GM21529 (cell line): ENCODE measurements around the gene GLRB.
"Not testable (repeated sequence)": the region's sequence is repeated elsewhere in the genome, so short reads cannot be mapped to it uniquely, and the experiment has no call there.

Experiments used
- ATAC-seq: cut with Tn5 transposase; IDR thresholded peaks from one replicate; pipeline ENCODE4 v1.9.1; 2021; ENCODE audit not compliant: unreplicated experiment

Gene GLRB

DNA sequence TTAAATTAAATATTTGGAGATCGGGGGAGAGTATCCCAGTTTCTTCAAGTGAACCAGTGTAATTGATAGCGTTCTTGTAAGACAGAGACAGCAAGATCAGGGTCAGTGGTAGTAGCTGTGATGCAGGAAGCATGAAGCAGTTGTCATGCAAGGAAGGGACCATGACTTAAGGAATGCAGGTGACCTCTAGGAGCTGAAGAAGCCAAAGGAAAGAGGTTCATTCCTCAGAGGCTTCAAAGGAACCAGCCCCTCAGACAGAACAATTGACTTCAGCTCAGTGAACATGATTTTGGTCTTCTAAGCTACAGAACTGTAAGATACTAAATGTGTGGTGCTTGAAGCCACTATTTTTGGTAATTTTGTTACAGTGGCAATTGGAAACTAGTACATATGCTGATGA is 51.6 kb downstream of the GLRB start:
- ATAC-seq = no peak

DNA sequence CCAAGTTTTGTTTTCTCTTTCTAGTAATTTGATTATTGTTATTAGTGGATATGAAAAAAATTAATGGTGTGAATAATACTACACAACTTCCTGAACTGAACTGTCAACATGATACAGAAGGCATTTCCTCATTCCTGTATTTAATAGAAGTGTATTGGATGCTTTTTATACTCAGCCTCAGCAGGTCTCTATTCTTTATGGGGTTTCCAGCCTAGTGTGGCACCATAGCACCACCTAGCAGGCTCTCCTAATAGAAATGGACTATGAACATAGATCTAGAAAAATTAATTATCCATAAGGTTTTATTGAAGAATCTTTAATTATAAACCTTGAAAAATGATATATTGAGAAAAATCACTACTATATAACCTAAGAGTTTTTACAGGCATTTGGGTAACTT is 52.4 kb downstream of the GLRB start:
- ATAC-seq = no peak

DNA sequence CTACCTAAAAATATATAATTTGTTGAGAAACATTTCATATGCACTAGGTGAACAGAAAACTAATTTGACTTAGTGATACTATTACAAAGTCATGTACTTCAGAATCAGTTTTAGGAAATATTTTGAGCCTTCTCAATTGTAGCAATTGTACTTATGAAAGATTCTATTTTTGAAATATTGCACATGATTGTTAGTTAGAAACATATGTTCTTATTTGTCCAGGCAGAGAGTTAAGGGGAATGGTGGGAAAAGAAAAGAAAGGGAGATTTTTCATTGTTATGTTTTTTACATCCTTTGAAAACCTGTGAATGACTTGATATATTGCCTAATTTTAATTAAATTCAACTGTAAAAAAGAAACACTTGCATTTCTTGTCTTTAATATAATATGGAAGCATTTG is 66.0 kb downstream of the GLRB start:
- ATAC-seq = no peak

DNA sequence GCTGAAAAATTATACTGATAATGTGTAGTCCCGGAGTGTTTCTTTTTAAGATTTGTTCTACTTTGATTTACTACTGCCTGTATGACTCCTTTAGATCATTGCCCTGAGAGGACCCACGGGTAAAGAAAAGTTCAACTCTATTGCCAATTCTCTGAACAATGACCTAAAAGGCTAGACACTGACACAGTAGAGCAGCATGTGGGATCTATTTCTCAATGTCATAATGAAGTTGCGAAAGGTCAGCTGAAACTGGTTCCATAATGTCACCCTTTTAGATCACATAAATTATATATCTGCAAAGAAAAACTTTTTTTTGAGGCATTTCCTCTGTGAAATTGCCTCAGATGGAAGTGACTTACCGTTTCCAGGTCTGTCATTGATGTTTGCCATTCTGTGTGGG is 67.4 kb downstream of the GLRB start:
- ATAC-seq = no peak

DNA sequence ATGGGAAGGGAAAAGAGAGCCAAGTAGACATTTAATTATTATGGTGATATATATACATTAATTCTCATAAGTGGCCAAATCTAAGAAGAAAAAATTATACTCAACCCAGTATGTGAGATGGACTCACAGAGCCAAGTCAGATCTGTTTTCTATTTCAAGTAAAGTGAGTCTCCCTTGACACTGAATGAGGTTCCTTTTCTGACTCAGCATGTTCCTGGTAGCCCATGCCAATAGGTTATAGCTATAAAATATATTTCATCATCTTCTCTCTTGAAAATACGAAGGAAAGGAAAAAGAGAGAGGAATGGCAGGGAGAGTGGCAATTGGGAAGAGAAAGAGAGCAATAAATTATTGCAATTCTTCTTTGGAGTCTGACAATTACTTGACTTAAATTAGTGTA is 75.8 kb downstream of the GLRB start:
- no peak for ATAC-seq

DNA sequence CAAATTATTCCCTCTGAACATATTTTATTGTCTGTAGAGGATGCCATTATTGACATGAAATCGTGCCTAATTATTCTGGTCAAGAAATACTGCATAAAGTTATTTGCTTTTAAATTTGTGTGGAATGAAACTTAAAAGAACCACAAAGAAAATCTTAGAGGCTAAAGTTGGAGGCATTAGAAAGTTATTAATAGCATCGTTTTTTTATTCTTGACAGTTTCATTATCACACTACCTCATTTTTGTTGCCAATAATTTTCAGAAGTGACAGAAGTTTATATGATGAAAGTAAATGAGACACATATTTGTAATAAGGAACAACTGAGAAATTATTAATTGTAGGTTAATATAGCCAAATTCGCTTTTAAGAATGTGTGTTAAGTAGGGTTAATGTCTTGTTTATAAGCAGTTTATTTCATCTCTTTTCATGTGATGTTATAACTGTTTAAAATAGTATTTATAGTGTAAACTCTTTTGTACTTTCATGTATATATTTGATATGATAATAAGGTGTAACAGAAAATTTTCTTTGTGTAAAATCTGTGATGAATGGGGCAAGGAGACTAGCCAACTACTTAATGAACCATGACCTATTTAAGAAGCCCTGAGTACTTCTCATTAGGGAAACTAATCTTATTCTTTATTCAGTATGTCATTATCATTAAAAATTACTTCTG is 90.1 kb downstream of the GLRB start:
- no peak for ATAC-seq

DNA sequence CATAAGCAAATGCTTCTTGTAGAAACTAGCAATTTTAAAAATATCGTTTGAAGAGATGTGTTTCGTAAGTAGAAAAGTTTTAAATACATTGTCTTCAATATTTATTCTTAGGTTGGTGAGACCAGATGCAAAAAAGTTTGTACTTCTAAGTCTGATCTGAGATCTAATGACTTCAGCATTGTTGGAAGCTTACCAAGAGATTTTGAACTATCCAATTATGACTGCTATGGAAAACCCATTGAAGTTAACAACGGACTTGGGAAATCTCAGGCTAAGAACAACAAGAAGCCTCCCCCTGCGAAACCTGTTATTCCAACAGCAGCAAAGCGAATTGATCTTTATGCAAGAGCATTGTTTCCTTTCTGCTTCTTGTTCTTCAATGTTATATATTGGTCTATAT is 94.4 kb downstream of the GLRB start:
- no peak for ATAC-seq

DNA sequence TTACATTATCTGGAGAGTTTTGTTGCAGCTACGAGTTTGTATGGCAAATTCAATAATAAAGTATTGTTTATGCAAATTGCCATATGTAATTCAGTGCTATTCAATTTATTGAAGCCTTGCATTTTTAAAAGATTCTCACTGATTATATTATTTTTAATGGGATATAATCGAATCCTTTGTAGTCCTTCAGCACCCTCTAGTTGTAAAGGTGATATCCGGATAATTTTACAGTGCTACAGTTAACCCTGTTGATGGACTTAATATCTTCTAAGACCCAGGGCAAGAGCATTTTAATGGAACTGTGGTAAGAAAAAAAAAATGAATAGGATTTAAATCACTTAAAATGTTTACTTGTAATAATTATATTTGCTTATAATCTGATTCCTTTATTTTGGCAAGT is 96.1 kb downstream of the GLRB start:
- ATAC-seq = no peak

DNA sequence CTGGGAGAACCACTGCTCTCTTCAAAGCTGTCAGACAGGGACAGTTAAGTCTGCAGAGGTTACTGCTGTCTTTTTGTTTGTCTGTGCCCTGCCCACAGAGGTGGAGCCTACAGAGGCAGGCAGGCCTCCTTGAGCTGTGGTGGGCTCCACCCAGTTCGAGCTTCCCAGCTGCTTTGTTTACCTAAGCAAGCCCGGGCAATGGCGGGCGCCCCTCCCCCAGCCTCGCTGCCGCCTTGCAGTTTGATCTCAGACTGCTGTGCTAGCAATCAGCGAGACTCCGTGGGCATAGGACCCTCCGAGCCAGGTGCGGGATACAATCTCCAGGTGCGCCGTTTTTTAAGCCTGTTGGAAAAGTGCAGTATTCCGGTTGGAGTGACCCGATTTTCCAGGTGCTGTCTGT is 104.3 kb downstream of the GLRB start:
- not testable (repeated sequence) for ATAC-seq

DNA sequence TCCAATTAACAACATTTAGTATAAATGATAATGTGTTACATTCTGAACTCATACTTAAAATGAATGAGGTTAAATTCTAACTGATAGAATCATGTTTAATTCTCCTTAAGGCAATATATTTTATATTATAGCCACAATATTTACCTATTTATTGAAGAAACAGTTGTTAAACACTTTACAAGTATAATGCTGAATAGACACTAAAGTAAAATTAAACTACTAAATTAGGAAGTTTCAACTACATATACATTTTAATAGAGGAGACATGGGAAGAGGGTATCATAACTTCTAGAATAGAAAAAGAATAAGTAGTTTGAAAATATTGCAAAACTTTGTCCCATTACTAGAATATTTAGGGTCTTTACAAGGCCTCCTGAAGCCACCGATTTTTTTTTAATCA is 108.3 kb downstream of the GLRB start:
- ATAC-seq = no peak

DNA sequence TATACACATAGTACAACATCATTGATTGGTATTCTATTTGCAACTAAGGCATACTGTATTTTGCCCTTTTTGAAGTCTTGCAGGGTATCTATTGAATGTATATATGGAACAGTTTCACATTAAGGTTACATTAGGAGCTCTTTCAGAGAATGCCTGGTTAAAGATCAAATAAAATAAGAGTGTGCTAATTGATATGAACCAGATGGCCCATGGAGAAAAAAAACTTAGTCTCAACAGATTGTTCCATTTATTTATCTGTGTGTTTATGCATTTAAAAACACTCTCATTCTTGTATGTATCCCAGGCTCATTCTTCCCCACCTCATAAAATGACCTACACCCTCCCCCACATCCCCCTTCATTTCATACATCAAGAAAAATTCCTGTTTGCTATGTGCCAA is 109.4 kb downstream of the GLRB start:
- no peak for ATAC-seq

DNA sequence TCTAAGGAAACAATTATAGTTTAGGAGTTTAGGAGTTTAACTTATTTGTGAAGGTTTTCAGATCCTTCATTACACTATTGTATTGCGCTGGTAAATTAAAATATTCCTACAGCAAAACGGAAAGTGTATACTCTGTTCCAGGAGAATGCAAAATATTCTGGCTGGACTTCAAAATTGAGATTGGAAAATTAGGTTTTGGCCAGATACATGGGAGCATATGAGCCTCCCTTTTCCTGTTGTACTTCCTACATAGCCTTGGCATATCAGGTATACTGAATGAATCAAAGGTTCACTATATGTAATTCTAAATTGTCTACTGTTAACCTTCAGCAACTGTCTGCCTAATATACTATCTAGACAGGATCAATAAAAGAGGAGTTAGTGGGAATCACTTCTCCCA is 119.4 kb downstream of the GLRB start:
- ATAC-seq = no peak

DNA sequence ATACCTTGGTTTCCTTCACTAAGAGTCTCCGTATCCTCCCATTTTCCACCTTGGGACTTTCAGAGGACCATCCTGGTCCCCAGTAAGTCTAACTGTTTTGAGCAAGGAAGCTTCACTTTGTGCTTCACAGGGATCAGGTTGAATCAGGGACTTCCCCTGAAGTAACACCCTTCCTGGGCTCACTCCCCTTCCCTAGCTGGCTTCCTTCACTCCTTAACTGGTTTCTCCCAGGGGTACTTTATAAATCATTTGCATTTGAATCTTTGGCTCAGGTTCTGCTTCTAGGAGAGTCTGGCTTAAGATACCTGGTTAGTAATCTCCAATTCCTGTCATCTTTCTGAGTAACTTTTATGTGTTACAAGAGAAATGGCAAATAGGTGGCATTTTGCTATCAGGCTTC is 120.1 kb downstream of the GLRB start:
- ATAC-seq = no peak

DNA sequence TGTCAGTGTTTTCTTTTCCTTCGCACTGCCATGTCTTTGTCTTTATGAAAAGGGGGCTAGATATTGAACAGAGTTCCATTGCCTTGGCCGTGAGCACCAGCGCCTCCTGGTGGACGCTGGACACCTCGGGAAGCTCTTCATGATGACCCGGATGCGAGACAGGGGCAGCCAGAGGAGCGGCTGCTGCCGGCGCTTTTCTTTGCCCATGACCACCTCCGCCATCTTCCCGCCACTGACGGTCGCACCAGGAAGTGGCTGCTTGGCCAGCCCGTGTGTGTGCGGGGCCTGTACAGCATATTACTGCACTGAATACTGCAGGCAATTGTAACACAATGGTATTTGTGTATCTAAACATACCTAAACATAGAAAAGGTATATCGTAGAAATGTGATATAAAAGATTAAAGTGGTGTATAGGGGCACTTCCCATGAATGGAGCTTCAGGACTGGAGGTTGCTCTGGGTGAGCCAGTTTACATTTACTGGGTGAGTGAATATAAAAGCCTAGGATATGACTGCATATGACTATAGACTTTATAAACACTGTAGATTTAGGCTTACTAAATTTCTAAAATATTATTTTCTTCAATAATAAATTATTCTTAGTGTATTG is 128.8 kb downstream of the GLRB start:
- ATAC-seq = peak; percentile 44

DNA sequence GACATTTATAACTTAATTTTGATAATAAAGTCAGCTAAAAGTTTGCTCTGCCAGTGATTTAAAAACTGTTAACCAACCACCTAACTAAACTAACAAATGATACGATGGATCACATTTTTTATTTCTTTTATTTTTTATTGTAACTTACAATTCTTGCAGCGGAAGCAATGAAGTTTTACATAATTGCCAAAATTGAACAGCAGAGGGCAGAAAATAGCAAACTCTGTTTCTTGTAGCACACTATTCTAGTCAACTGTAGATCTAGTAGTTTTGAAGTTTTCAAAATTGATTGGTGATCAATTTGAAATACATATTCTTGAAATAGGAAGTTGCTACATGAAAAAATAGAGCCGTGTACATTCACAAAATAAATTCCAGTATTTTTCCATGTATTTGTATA is 141.8 kb downstream of the GLRB start:
- no peak for ATAC-seq

DNA sequence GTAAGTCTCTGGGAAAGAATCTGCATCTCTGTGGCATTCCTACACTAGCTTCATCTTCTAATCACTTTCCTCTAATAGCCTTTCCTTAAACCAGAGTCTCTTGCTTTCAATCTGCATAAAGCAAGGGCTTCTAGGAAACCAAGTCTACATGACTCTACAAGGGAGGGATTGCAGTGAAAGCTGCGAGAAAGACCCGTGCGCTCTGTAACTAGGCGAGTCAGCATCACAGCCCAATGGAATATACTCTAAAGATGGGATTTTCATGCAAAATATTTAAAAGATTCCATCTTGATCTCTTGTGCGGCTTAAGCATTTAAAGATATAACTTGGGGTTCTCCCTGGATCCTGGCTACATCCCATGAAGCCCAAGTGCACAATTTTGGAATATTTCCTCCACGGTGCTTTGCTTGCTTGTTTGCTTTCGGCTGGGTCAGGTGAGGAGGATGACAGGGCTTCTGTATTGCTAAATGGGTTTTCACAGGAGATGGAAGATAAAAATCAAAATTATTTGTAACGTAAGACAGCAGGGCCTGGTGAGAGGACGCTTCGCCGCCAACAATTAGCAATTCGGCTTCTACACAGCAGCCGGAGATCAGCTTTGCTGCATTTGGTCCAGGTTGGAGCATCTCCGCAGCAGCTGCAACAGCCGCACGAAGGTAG is 143.9 kb downstream of the GLRB start:
- ATAC-seq = no peak

DNA sequence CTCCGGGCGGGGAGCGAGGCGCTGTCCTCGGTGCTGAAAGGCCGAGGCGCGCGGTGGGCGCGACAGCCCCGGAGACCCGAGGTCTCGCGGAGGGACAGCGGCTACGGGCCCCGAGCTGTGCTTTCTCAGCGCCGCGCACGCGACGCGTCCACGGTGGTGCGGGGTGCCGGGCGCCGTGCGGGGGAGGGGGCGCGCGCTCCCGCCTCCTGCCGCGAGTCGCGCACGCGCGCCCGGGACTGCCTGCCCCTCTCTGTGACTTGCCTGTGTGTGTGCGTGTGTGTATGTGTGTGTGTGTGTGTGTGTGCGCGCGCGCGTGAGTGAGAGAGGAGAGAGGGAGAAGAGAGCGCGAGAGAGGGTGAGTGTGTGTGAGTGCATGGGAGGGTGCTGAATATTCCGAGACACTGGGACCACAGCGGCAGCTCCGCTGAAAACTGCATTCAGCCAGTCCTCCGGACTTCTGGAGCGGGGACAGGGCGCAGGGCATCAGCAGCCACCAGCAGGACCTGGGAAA is 144.5 kb downstream of the GLRB start, which contains the start of gene GRIA2:
Gene GRIA2, plus strand, starts transcription at position 358 of the 511 bp plus-strand sequence. CDS start 315 bp downstream, outside the sequence.
- ATAC-seq = no peak

DNA sequence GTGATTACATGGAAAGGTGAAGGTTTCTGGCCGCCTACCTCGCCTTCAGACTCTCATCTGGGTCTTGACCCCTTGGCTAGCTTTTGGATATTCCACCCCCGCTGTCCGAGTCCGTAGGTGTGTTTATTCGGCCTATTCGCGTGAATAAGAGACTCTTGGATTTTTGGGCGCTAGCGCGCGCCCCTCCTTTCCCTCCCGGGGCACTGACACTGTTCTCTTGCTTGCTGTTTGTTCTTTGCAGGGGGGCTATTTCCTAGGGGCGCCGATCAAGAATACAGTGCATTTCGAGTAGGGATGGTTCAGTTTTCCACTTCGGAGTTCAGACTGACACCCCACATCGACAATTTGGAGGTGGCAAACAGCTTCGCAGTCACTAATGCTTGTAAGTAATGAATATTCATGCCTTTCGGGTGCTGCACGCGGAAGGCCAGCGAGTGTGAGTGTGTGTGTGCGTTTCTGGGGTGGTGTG is 145.5 kb downstream of the GLRB start:
- ATAC-seq = no peak
